ENCODE data around the gene MYL6B. TPM values are rescaled to one million over a fixed set of nuclear protein-coding genes. Genes with fewer than 3 reads are reported as not detected.

Gene MYL6B
- total RNA-seq, 1 donor from 2014 or later, result 40.8 TPM

DNA sequence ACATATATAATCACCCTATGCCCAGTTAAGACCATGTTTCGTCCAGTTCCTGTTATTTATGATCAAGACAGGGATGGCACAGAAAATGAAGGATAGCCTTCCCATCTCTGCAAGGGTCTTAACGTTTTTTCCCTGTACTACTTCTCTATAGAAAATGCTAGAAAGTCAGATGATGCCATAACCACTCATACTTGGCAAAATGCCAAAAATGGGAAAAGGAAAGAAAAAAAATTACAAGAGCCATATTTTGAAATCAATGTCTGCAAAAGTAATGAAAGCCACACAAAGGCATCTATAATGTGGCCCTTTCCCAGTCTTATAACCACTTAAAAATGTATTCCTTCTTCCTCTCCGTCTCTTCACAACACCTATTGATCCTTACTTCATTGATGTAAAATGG is 1.8 kb upstream of the MYL6B start:
- Histone ChIP-seq H3K4me1 (peaks cover 31% of the 10 kb centered on the region), H3K27ac (no peak overlapping the region)
- intact Hi-C loops (cut with DNase I), result no loop called here

GRCh38 chr12:56151672-56152131 is 685 bp upstream of the MYL6B start:
- Histone ChIP-seq H3K27ac (peak overlapping the region; percentile 89), H3K4me3 (peak overlapping the region; percentile 42 to 57), H3K4me1 (peaks cover 33% of the 10 kb centered on the region), H3K27me3 (no peaks in the 10 kb centered on the region), H3K36me3 (no peaks in the 10 kb centered on the region), H3K9me3 (no peaks in the 10 kb centered on the region)
- DNase-seq (ENCODE audit: extremely low spot score in 2 of 2), result no peak
- TF ChIP-seq POLR2AphosphoS5 (IDR thresholded peaks at IDR 0.05; ENCODE audit: insufficient read depth in 1 of 2, low read depth in 1 of 2), result no peak
- peak in 1 of 3 experiments; percentile 40 for TF ChIP-seq CTCF (IDR thresholded peaks at IDR 0.05)
- intact Hi-C loops (cut with DNase I), result no loop called here

More for the DNA sequence above, 1.8 kb upstream of the MYL6B start:
- DNase-seq (ENCODE audit: extremely low spot score in 2 of 2), result no peak
- Histone ChIP-seq H3K36me3 (no peaks in the 10 kb centered on the region), H3K4me3 (no peak overlapping the region), H3K27me3 (no peaks in the 10 kb centered on the region), H3K9me3 (no peaks in the 10 kb centered on the region)
- no peak for TF ChIP-seq POLR2AphosphoS5 (IDR thresholded peaks at IDR 0.05; ENCODE audit: insufficient read depth in 1 of 2, low read depth in 1 of 2)
- TF ChIP-seq POLR2A (IDR thresholded peaks at IDR 0.05), result no peak

DNA sequence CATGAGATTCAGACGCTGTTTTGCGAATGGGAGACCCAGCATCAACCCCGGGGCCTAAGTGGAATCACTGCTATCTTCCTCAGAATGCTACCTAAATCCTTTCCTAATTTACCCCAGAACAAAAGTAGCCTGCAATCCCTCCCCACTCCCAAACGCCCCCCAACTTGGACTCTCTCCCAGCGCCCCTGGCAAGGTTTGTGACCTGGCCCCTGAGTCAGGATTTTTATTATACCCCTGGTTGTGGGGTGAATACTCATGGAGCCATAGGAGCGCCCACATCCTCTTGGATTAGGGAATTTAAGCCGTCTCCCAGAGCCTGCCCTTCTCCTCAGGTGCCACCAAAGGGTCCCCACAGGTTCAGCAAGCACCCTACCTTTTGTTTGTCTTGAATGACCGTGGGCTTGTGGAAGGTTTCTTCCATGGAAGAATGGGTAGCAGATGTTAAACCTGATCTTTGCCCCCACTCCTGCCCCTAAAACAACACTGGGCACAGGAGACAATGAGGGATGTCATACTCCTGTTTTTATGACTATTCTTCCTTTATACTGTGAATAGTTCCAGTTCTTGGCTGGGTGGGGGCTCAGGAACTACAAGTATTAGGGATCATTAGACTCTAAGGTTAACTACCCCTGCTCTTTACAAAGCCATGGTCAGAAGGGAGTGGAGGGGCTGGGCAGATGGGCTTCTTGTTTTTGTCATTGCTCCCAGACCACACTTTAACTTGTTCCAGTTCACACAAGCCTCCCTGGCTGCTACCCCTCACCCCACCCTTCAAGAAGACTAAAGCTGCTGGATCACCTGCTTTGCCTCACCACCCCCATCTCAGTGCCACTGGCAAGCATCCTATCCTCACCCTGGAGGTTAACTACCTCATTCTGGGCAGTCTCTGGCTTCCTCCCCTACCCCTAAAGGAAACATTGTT is 630 bp downstream of the MYL6B start:
- Histone ChIP-seq H3K4me1 (peaks cover 33% of the 10 kb centered on the region), H3K36me3 (no peaks in the 10 kb centered on the region), H3K27ac (peak overlapping the region; percentile 89), H3K27me3 (no peaks in the 10 kb centered on the region), H3K9me3 (no peaks in the 10 kb centered on the region), H3K4me3 (peak overlapping the region; percentile 42 to 57)
- no peak for DNase-seq (ENCODE audit: extremely low spot score in 2 of 2)
- TF ChIP-seq POLR2AphosphoS5 (IDR thresholded peaks at IDR 0.05; ENCODE audit: insufficient read depth in 1 of 2, low read depth in 1 of 2) (no peak), CTCF (IDR thresholded peaks at IDR 0.05) (no peak), POLR2A (IDR thresholded peaks at IDR 0.05) (no peak)
- intact Hi-C loops (cut with DNase I), result no loop called here

DNA sequence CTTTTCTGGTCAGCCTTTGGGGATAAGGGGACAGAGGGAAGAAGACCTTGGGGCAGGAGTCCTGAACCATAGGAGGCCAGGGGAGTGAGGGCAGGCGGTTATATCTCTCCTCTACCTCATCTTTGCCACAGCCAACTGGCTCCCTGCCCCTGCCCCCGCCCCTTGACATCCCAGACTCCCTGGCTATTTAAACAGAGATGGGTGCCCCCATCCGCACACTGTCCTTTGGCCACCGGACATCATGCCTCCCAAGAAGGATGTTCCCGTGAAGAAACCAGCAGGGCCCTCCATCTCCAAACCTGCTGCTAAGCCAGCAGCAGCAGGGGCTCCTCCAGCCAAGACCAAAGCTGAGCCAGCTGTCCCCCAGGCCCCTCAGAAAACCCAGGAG is 1.3 kb downstream of the MYL6B start:
- Histone ChIP-seq H3K9me3 (no peaks in the 10 kb centered on the region), H3K4me1 (peaks cover 33% of the 10 kb centered on the region), H3K27ac (peak overlapping the region; percentile 89), H3K36me3 (no peaks in the 10 kb centered on the region), H3K27me3 (no peaks in the 10 kb centered on the region), H3K4me3 (no peak overlapping the region)
- TF ChIP-seq POLR2A (IDR thresholded peaks at IDR 0.05) (no peak), CTCF (IDR thresholded peaks at IDR 0.05) (no peak), POLR2AphosphoS5 (IDR thresholded peaks at IDR 0.05; ENCODE audit: insufficient read depth in 1 of 2, low read depth in 1 of 2) (no peak)
- intact Hi-C loops (cut with DNase I), result no loop called here
- DNase-seq (ENCODE audit: extremely low spot score in 2 of 2), result no peak

DNA sequence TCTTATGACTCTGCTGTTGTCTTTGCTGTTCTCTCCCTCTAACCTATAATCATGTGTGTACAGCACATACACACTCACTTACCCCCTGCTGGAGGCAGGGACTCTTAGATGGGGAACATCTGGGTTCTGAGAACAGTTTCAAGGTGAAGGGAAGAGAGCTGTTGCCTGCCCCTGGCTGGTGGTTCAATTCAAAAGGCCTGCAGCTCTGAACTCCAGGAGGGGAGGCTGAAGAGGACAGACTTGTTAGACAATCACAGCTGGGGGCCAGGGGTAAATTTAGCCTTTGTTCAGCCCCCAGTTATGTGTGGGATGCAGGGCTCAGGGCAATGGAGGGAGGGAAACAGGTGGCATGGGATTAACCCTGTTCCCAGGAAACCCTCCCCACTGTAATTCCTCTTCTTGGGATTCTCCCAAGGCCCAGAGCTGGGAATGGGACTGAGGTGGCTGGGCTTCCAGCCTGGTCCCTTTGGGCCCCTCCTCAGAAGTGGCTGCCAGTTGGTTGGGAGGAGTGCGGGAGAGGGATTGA is 1.9 kb downstream of the MYL6B start:
- no peak overlapping the region for H3K4me3 ChIP-seq
- H3K27ac ChIP-seq, result no peak overlapping the region
- no peak for DNase-seq (ENCODE audit: extremely low spot score in 2 of 2)
- intact Hi-C loops (cut with DNase I), result no loop called here
- H3K27me3 ChIP-seq, result no peaks in the 10 kb centered on the region
- no peak for TF ChIP-seq POLR2A (IDR thresholded peaks at IDR 0.05)
- TF ChIP-seq CTCF (IDR thresholded peaks at IDR 0.05), result no peak
- TF ChIP-seq POLR2AphosphoS5 (IDR thresholded peaks at IDR 0.05; ENCODE audit: insufficient read depth in 1 of 2, low read depth in 1 of 2), result no peak
- H3K36me3 ChIP-seq, result no peaks in the 10 kb centered on the region
- no peaks in the 10 kb centered on the region for H3K9me3 ChIP-seq
- H3K4me1 ChIP-seq, result peaks cover 35% of the 10 kb centered on the region

All from vagina (tissue), 2 donors.